Uterus (tissue), 2 donors: Measurements from ENCODE around the gene ACADSB.

Experiments
- CTCF ChIP-seq, 4 experiments: fragments of 200-600 bp in 2 of 4; fragments of 450-650 bp in 2 of 4; sonication (generic) in 2 of 4; IDR thresholded peaks; one replicate each; pipeline ENCODE4 v1.5.1; 2016 to 2019; ENCODE audit warnings: antibody characterized with exemption in 4 of 4, mild to moderate bottlenecking in 2 of 4, moderate library complexity in 1 of 4
- POLR2A ChIP-seq, 2 donors: fragments of 450-650 bp; IDR thresholded peaks; one replicate each; pipeline ENCODE4 v1.6.1; 2016; ENCODE audit warnings: antibody characterized with exemption in 2 of 2, mild to moderate bottlenecking in 1 of 2, moderate library complexity in 1 of 2

GRCh38 chr10:123087786-123088185 lies 79.0 kb downstream of the ACADSB start:
- TF ChIP-seq POLR2A (IDR thresholded peaks at IDR 0.05) (no peak), CTCF (IDR thresholded peaks at IDR 0.05) (no peak)
